Smooth muscle cell (in vitro differentiated cells): Measurements from ENCODE around the gene MAP3K20. TPM values are rescaled to one million over a fixed set of nuclear protein-coding genes. Genes with fewer than 3 reads are reported as not detected.

Source experiments
- DNase-seq: peaks from one replicate; lab custom pipeline; 2025; ENCODE audit not compliant: unreplicated experiment; lab: John Stamatoyannopoulos, UW
- H2AFZ ChIP-seq: fragments of 200-600 bp; sonication (generic); 2 replicates; pipeline ENCODE4 v1.6.0; 2016; ENCODE audit warnings: antibody characterized with exemption, low read depth, mild to moderate bottlenecking
- H3F3A ChIP-seq: fragments of 200-600 bp; sonication (generic); 2 replicates; pipeline ENCODE4 v1.6.0; 2017; ENCODE audit warnings: antibody characterized with exemption, low read depth
- H3K27ac ChIP-seq: fragments of 200-600 bp; sonication (generic); 2 replicates; pipeline ENCODE4 v1.5.1; 2016; ENCODE audit warnings: low read depth, mild to moderate bottlenecking
- H3K27me3 ChIP-seq: fragments of 200-600 bp; sonication (generic); 2 replicates; pipeline ENCODE4 v1.6.1; 2016; ENCODE audit warnings: low read depth, mild to moderate bottlenecking
- H3K36me3 ChIP-seq: fragments of 200-600 bp; sonication (generic); 2 replicates; pipeline ENCODE4 v1.5.1; 2016; ENCODE audit warnings: low read depth
- H3K4me1 ChIP-seq: fragments of 200-600 bp; sonication (generic); 2 replicates; pipeline ENCODE4 v1.5.1; 2016; ENCODE audit warnings: low read depth
- H3K4me2 ChIP-seq: fragments of 200-600 bp; sonication (generic); 2 replicates; pipeline ENCODE4 v1.6.0; 2016; ENCODE audit warnings: mild to moderate bottlenecking
- H3K4me3 ChIP-seq: fragments of 200-600 bp; sonication (generic); 2 replicates; pipeline ENCODE4 v1.5.1; 2016; ENCODE audit warnings: mild to moderate bottlenecking
- H3K79me2 ChIP-seq: fragments of 200-600 bp; sonication (generic); 2 replicates; pipeline ENCODE4 v1.6.0; 2016; ENCODE audit warnings: low read depth, mild to moderate bottlenecking
- H3K9ac ChIP-seq: fragments of 200-600 bp; sonication (generic); 2 replicates; pipeline ENCODE4 v1.6.0; 2016; ENCODE audit warnings: low read depth
- H3K9me3 ChIP-seq: fragments of 200-600 bp; sonication (generic); replicated peaks from 2 replicates; pipeline ENCODE4 v1.5.1; 2016; ENCODE audit warnings: low read depth
- H4K20me1 ChIP-seq: fragments of 200-600 bp; sonication (generic); 2 replicates; pipeline ENCODE4 v1.6.0; 2016; ENCODE audit warnings: low read depth
- WGBS: methylation state at CpG from one replicate; pipeline ENCODE4 v1.1.7; 2016; ENCODE audit warnings: low lambda C conversion rate; 5-methylcytosine and 5-hydroxymethylcytosine counted together
- polyA plus RNA-seq: library from polyadenylated mRNA; unstranded; fragments of >200 nt; fragmentation: Nextera tagmentation; extraction: Ambion mirVana; gene quantifications from 2 replicates; pipeline ENCODE4 v1.2.1, GENCODE V29; 2016
- total RNA-seq: library from RNA; depleted of rRNA; stranded (reverse); fragments of >200 nt; gene quantifications from 2 replicates; pipeline ENCODE4 v1.2.3, GENCODE V29; 2014
- TF ChIP-seq, protein P1 (sequence below): fragments of 200-600 bp; sonication (generic); IDR thresholded peaks from 2 replicates; pipeline ENCODE4 v1.5.1; 2017; ENCODE audit warnings: borderline replicate concordance, mild to moderate bottlenecking, antibody characterized with exemption; ENCODE audit not compliant: insufficient read depth, poor library complexity, severe bottlenecking

The MAP3K20 gene
- total and polyA plus RNA-seq, 2 experiments from 2014 or later, result 25.8 to 29.2 TPM

- Histone ChIP-seq H3K27me3 (no peaks in the 10 kb centered on the region), H3K4me3 (no peak overlapping the region), H3K27ac (no peak overlapping the region), H3K4me2 (no peak overlapping the region), H3K79me2 (no peaks in the 10 kb centered on the region), H3K36me3 (no peaks in the 10 kb centered on the region), H3K9ac (no peak overlapping the region), H3K9me3 (no peaks in the 10 kb centered on the region), H2AFZ (no peak overlapping the region), H3K4me1 (peaks cover 9% of the 10 kb centered on the region), H4K20me1 (no peaks in the 10 kb centered on the region), H3F3A (no peaks in the 10 kb centered on the region)
- no peak for DNase-seq
- WGBS, result 91% methylated on average over 2 of the region's 2 CpGs
- TF ChIP-seq, protein P1, sequence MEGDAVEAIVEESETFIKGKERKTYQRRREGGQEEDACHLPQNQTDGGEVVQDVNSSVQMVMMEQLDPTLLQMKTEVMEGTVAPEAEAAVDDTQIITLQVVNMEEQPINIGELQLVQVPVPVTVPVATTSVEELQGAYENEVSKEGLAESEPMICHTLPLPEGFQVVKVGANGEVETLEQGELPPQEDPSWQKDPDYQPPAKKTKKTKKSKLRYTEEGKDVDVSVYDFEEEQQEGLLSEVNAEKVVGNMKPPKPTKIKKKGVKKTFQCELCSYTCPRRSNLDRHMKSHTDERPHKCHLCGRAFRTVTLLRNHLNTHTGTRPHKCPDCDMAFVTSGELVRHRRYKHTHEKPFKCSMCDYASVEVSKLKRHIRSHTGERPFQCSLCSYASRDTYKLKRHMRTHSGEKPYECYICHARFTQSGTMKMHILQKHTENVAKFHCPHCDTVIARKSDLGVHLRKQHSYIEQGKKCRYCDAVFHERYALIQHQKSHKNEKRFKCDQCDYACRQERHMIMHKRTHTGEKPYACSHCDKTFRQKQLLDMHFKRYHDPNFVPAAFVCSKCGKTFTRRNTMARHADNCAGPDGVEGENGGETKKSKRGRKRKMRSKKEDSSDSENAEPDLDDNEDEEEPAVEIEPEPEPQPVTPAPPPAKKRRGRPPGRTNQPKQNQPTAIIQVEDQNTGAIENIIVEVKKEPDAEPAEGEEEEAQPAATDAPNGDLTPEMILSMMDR, result no peak
Measured at GRCh38 chr2:173221937-173222594, 146.4 kb downstream of the MAP3K20 start.

DNA sequence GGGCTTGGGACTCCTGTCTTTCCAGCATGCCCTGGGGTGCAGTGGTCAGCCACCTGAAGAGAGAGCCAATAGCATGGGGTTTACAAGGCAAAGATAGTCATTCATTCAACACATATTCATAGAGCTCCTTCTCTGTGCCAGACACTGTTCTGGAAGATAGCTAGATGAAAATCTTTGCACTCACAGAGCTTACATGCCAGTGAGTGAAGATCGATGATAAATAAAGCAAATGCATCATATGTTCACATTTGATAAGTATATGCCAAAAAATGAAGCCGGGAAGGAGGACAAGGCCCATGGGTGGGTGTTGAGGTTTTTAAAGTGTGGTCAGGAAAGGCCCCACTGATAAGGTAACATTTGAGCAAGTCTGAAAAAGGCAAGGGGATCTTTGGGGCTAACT lies 148.2 kb downstream of the MAP3K20 start:
- no peaks in the 10 kb centered on the region for H3K36me3 ChIP-seq
- TF ChIP-seq, protein P1, result no peak

DNA sequence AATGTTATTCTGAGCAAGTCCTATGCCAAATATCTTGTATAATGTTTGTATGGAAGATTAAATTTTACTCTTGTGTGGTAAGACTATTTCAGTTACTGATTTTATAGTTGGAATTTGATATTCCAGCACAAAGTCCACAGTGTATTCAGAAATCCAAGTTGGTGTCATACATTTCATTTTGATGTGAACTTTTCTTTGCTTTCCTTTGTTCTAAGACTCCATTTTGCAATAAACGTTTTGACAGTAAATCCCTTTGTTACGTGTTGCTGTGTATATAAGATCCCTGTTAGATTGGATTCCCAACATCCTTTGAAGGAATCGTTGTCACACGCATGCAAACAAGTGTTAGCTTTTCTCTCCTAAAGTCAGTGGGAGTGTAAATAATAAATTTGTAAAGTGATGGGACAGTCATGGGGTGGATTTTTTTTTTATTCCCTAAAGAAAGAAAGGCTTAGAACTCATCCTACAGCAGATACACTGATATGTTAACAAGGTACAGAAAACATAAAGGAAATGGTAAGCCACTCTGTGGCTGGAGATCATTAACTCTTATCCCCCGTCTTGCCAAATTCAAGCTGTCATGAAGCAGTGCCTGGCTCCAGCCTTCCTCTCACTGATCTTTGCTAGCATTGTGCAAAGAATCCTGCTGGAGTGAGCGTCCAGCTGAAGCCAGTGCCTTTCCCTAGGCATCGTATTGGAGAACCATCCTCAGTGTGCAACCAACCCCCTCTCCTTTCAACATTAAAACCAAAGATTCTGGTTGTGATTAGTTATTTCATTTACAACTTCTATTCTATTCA lies 151.5 kb downstream of the MAP3K20 start:
- Histone ChIP-seq H2AFZ (no peak overlapping the region), H3K4me3 (no peak overlapping the region), H3K27me3 (no peaks in the 10 kb centered on the region), H3K27ac (no peak overlapping the region), H3K4me1 (no peaks in the 10 kb centered on the region), H4K20me1 (no peaks in the 10 kb centered on the region), H3K9me3 (no peaks in the 10 kb centered on the region), H3K4me2 (no peak overlapping the region), H3K9ac (no peak overlapping the region), H3K79me2 (no peaks in the 10 kb centered on the region), H3K36me3 (no peaks in the 10 kb centered on the region), H3F3A (no peaks in the 10 kb centered on the region)
- 77% methylated on average over 7 of the region's 7 CpGs for WGBS
- TF ChIP-seq, protein P1, result no peak
- DNase-seq, result no peak

More for the DNA sequence above, 148.2 kb downstream of the MAP3K20 start:
- no peak overlapping the region for H2AFZ ChIP-seq
- H3K4me3 ChIP-seq, result no peak overlapping the region
- H3K9ac ChIP-seq, result no peak overlapping the region
- WGBS, result 92% methylated on average over 2 of the region's 2 CpGs
- no peaks in the 10 kb centered on the region for H3K9me3 ChIP-seq
- H3K79me2 ChIP-seq, result no peaks in the 10 kb centered on the region
- no peak overlapping the region for H3K4me2 ChIP-seq
- no peaks in the 10 kb centered on the region for H4K20me1 ChIP-seq
- H3K27me3 ChIP-seq, result no peaks in the 10 kb centered on the region
- H3K4me1 ChIP-seq, result no peaks in the 10 kb centered on the region
- H3F3A ChIP-seq, result no peaks in the 10 kb centered on the region
- no peak for DNase-seq
- H3K27ac ChIP-seq, result no peak overlapping the region
